ENCODE results near the gene DDR1.
A peak's percentile ranks its signal among the peaks of the same experiment; 100 is the strongest.

Gene DDR1

DNA sequence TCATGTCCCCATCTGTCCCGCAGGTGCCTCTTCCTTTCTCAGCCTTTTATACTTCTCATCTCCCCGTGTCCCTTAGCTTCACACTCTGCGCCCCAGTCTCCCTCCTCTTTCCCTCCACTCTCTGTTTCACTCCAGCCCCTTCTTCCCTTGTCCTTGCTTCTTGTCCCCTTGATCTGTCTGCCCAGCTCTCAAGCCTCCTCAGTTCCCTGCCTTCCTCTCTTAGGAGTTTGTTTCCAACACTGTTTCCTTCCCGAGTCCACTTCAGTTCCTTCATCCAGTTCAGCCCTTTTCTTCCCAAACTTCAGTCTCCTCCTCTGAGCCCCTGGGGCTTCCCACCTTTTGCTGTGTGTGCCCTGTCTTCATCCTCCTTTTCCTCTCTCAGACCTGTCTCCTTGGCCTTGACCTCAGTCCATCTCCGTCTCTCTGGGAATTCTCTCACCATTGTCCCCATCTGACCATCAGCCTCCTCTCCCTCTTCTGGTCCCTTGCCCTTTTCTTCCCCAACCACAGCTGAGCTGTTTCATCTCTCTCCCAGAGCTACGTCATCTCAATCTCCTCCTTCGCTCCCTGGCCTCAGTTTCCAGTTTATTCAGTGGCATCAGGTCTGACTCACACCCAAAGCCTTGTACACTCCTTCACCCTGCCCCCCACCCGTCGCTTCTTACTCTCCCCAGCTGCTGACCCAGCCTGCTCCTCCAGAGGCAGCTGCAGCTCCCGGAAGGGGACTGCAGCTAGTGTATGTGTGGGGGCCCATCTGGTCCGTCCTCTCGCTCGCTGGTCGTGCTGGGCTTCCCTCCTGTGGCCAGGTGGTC is 2.7 kb upstream of the DDR1 start:
- no peak for DNase-seq

DNA sequence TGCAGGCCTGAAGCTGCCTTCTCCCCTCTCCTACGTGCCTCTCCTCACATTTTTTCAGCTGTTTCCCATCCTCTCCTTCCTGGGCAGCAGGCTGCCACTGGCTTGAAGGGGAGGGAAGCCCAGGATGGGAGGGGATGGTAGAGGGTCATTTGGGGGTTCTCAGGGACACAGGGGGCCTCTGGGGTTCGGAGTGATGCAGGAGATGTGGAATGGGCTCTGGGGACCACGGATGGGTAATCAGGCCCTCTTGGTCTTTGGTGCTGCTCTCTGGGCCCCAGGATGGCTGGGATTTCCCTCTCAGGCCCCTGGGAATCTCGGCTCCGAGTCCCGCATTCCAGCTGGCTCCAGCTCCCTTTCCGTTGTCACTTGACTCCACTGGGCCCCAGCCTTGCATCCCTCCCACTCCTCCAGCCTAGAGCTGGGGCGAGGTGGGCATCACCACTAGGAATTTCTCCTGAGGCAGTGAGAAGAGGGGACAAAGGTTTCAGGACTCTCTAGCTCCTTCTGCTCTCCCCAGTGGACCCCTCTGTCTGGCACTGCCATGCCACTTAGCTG is 2.0 kb upstream of the DDR1 start:
- DNase-seq, result no peak

GRCh38 chr6:30882759-30883684 is 1.3 kb upstream of the DDR1 start:
- DNase-seq, result peak; percentile 32

GRCh38 chr6:30884521-30885480 is 482 bp downstream of the DDR1 start:
- DNase-seq, result no peak

GRCh38 chr6:30885481-30885998 is 1.2 kb downstream of the DDR1 start:
- no peak for DNase-seq

- DNase-seq, result peak; percentile 57
Measured at GRCh38 chr6:30885999-30886896, 1.9 kb downstream of the DDR1 start.

GRCh38 chr6:30886897-30887255 is 2.6 kb downstream of the DDR1 start:
- no peak for DNase-seq

DNA sequence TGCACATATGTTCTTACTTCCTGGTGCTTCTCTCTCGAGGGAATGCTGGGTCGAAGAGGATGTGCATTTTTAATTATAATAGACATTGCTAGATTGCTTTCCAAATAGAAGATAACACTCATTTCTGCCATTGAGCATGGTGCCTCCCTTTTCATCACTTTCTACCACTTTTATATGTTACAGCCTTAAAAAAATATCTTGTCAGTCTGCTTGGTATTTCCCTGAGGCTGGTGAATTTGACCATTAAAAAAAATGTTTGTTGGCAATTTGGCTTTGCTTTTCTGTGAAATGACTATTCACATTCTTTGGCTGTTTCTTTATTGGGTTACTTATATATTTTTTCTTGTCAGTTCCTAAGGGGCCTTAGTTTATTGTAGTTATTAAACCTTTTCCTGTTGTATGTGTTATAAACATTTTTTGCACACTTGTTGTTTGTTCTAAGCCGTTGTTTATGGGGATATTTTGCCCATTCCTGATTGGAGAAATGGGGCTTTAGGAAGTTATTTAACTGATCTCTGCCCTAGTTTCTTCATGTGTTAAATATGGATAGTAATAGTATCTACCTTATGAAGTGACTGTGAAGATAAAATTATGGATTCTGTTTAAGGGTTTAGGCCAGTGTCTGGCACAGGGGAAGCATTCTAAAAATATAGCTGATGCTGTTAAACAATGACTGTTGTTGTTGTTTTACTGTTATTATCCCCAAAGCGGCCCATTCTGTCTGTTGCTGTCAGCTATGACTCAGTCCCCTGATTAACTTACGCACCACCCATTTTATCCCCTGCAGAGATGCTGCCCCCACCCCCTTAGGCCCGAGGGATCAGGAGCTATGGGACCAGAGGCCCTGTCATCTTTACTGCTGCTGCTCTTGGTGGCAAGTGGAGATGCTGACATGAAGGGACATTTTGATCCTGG is 3.8 kb downstream of the DDR1 start:
- DNase-seq, result no peak

- DNase-seq, result no peak
Measured at GRCh38 chr6:30888816-30889495, 4.6 kb downstream of the DDR1 start.

DNA sequence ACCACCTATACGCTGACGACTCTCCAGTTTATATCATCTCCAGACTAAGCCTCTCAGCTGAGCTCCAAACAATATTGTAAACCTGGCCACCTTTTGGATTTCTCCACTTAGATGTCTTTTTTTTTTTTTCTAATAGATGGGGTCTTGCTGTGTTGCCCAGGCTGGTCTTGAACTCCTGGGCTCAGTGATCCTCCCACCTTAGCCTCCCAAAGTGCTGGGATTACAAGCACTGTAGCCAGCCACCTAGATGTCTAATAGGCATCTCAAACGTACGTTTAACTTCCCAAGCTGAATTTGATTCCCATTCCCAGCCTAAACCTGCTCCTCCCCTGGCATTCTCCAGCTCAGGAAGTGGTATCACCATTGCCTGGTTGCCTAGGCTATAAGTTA is 5.2 kb downstream of the DDR1 start:
- DNase-seq, result no peak

GRCh38 chr6:30889921-30890645 is 5.8 kb downstream of the DDR1 start:
- no peak for DNase-seq

- DNase-seq, result no peak
Measured at GRCh38 chr6:30890646-30891449, 6.5 kb downstream of the DDR1 start.

DNA sequence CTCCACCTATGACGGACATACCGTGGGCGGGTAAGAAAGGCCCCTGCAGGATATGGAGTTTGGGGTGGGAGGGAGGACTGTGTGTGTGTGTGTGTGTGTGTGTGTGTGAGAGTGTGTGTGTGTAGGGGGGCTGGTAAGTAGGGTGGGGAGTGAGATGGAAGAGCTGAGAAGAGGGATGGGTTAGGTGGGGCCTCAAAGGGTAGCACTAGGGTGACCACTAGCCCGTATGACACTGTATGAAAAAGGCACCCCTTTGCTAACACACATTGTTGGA is 7.1 kb downstream of the DDR1 start:
- DNase-seq, result no peak

DNA sequence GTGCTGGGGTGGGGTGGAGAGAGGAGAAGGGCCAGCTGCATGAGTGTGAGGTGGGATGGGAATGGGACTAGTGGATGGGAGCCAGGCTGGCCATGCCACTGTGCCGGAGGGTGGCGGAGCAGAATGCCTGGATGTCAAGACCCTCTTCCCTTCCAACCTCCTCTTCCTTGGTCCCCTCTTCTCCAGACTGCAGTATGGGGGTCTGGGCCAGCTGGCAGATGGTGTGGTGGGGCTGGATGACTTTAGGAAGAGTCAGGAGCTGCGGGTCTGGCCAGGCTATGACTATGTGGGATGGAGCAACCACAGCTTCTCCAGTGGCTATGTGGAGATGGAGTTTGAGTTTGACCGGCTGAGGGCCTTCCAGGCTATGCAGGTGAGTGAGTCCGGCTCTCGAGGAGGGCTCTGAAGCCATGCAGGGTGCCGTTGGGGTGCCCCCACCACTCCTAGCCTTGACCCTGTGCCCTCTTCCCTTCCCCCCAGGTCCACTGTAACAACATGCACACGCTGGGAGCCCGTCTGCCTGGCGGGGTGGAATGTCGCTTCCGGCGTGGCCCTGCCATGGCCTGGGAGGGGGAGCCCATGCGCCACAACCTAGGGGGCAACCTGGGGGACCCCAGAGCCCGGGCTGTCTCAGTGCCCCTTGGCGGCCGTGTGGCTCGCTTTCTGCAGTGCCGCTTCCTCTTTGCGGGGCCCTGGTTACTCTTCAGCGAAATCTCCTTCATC is 7.7 kb downstream of the DDR1 start:
- DNase-seq, result no peak

DNA sequence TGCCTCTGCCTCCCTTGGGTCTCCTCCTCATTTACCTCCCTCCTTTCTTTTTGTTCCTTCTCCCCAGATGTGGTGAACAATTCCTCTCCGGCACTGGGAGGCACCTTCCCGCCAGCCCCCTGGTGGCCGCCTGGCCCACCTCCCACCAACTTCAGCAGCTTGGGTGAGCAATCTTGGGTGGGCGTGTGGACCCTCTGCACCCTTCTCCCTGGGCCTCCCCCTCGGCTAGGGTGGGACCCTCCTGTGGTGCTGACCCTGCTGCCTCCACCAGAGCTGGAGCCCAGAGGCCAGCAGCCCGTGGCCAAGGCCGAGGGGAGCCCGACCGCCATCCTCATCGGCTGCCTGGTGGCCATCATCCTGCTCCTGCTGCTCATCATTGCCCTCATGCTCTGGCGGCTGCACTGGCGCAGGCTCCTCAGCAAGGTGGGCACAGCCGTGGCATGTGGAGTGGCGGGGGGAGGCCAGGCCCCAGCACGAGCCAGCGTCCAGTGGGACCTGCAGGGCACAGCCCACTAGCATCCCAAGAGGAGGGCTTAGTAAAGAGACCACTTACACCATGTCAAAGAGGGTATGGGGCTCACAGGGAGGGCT is 8.8 kb downstream of the DDR1 start:
- DNase-seq, result no peak

DNA sequence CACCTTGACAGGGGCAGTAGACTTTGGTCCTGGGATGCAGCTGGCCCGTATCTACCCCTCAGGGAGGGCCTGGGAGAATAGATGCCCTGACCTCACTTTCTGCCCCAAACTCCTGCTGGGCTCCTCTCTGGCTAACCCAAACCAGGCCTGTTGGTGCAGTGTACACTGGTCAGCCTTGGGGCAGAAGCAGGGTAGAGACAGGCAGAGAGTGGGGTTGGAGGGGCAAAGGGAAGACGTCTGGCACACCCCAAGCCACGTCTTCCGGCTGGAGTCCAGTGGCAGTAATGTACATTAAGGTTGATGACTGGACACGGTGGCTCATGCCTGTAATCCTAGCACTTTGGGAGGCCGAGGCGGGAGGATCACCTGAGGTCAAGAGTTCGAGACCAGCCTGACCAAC is 9.3 kb downstream of the DDR1 start:
- DNase-seq, result no peak

DNA sequence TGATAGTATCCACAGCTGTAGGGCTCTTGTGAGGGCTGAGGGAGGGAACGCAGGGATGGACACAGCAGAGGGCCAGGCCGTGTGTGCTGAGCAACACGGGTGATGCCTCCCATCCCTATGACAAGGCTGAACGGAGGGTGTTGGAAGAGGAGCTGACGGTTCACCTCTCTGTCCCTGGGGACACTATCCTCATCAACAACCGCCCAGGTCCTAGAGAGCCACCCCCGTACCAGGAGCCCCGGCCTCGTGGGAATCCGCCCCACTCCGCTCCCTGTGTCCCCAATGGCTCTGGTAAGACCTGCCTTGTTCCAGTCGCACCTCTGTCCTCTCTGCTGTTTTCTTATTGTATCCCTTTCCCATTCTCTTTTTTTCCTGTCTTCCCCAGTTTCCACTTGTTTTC is 10.1 kb downstream of the DDR1 start:
- no peak for DNase-seq

Data from NCI-H1048 (cell line).